GM18951 (cell line): ENCODE data around the gene IFNGR1.

ENCODE experiments used
- POLR2A ChIP-seq: IDR thresholded peaks from 4 replicates; pipeline ENCODE4 v1.6.1; 2011; ENCODE audit warnings: mild to moderate bottlenecking; ENCODE audit not compliant: insufficient read length, insufficient read depth; ENCODE audit errors: extremely low read depth
- in situ Hi-C: fragments of 300-500 bp; cut with MboI; formaldehyde crosslinking; loops from one replicate; pipeline ENCODE4 v1.12.0; 2022; ENCODE audit warnings: low sequenced_read_pairs, mixed read lengths, inconsistent platforms; ENCODE audit not compliant: unreplicated experiment

Gene IFNGR1

GRCh38 chr6:137248702-137249101 is 29.5 kb upstream of the IFNGR1 start:
- TF ChIP-seq POLR2A, result no peak
- in situ Hi-C loops, result no loop called here

GRCh38 chr6:137247724-137248123 is 28.5 kb upstream of the IFNGR1 start:
- no peak for TF ChIP-seq POLR2A
- in situ Hi-C loops, result no loop called here

- in situ Hi-C loops, result no loop called here
- no peak for TF ChIP-seq POLR2A
Observed at GRCh38 chr6:137246791-137247202, 27.6 kb upstream of the IFNGR1 start.

GRCh38 chr6:137246164-137246563 is 27.0 kb upstream of the IFNGR1 start:
- in situ Hi-C loops, result no loop called here
- TF ChIP-seq POLR2A, result no peak

DNA sequence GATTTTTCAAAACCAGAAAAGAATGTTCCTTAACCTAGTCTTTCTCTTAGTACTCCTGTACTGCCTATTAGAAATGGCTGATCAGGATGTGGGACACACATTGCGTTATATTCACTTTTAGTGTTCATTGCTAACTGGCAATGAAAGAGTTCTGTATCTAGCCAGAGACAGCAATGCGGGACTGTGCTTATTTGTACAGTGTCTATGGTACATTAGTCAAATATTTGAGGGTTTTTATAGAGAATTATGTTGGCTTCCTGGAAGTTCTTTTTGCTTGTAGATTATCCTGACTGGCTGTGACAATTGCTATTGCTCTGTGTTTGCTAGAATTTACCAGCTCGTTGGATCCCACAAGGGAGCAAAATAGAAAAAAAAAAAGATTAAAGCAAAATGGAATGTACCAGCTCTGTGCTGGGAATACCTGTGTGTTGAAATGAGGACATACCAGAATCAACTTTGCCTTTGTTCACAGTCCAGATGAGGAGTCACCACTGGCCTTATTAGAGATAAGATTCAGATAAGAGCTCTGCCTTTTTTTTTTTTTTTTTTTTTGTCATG is 22.4 kb upstream of the IFNGR1 start:
- no peak for TF ChIP-seq POLR2A
- in situ Hi-C loops, result no loop called here

DNA sequence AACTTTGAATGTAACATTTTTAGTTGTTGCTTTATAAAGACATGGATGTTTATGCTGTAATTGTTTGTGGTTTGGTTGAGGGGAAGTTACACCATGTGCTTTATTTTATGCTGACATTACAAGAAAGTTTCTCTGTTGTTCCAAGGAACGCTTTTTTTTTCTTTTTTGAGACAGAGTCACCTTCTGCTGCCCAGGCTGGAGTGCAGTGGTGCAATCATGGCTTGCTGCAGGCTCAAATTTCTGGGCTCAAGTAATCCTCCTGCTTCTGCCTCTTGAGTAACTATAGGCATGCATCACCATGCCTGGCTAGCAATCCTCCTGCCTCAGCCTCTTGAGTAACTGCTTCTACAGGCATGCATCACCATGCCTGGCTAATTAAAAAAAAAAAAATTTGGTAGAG is 21.0 kb upstream of the IFNGR1 start:
- no peak for TF ChIP-seq POLR2A
- in situ Hi-C loops, result no loop called here

DNA sequence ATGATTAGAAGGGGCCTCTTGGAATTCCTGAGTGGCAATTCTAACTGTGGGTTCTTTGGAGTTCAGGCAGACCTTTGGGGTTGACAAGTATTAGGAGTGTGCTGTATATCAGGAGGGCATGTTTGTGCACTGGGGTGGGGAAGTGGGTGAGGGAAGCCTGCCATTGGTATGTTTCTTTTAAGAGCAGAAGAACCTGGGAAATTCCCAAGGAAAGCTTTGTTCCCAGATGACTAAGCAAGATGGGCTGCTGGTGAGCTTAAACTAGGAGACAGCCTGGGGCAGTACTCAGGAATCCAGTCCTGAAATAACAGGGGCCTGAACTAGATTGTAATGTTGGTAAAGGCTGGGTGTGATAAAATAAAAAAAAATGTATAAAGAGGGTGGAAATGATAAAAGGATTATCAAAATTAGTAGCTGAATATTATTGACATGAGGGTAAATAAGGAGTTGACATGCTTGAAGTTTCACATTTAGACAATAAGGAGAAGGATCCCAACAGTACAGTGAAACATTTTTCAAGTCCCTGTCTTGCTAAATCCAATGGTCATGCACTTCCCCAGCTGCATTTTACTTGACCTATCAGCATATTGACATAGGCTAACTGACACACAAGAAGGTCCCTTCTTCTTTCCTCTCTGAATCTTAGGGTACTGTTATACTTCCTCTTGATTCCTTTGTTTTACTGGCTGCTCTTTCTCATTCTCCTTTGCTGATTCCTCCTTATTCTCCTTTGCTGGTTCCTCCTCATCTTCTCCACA is 18.4 kb upstream of the IFNGR1 start:
- no peak for TF ChIP-seq POLR2A
- in situ Hi-C loops, result no loop called here

DNA sequence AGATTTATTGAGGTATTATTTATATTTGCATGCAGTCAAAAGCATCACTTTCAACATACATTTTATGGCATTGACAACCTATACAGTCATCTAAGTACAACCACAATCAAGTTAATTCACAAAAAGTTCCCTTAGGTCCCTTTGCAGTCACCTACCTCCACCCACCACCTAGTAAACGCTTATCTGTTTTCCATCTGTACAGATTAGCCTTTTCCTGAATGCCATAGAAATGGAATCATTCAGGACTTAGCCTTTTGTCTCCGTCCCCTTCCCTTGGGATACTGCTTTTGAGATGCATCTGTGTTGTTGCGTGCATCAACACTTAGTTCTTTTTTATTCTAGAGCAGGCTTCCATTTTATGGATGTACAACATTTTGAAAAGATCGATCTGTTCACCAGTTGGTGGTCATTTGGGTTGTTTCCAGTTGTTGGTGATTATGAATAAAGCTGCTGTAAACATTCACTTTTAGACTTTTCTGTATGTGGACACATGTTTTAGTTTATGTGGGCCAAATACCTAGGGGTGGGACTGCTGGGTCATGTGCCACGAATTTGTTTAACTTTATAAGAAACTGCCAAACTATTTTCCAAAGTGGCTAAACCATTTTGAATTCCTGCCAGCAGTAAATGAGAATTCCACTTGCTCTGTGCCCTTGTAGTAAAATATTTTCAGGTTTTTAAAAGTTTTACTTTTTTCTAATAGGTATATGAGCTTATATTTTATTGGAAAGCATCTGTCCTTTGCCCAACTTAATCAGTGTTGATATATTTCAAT is 17.6 kb upstream of the IFNGR1 start:
- TF ChIP-seq POLR2A, result no peak
- in situ Hi-C loops, result no loop called here

DNA sequence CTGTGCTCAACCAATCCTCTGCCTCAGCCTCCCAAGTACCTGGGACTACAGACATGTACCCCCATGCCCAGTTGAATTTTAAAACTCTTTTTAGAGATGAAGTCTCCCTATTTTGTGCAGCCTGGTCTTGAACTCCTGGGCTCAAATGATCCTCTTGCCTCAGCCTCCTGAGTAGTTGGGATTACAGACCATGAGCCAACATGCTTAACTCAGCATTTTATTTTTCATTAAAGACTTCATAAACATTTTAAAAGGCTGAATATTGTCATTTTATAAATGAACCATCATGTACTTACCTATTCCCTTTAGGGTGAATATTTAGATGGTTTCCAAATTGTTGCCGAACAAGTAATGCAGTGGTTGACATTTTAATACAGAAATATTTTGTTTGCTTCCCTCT is 16.5 kb upstream of the IFNGR1 start:
- TF ChIP-seq POLR2A, result no peak
- in situ Hi-C loops, result no loop called here

- in situ Hi-C loops, result no loop called here
- no peak for TF ChIP-seq POLR2A
Observed at GRCh38 chr6:137233911-137234863, 15.0 kb upstream of the IFNGR1 start.

GRCh38 chr6:137231895-137232294 is 12.7 kb upstream of the IFNGR1 start:
- no peak for TF ChIP-seq POLR2A
- in situ Hi-C loops, result no loop called here

- in situ Hi-C loops, result no loop called here
- TF ChIP-seq POLR2A, result no peak
Observed at GRCh38 chr6:137230956-137231555, 11.9 kb upstream of the IFNGR1 start.

DNA sequence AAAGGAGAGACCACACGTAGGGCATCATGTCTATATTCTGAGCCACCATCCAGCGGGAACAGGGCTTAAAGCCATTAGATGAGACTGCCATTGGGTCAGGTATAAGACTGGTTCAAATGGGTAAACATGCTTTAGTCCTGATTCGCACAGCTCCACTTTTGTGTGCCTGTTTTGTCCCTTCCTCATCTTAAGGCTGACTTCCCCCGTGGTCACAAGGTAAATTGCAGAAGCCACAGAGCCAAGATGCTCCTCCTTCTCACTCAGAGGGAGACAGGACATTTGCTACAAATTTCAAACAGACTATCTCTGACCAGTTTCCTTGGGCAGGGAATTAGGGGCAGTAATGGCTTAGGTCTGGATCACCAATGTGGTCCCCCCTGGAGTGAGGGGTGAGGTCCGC is 11.4 kb upstream of the IFNGR1 start:
- no peak for TF ChIP-seq POLR2A
- in situ Hi-C loops, result no loop called here
